CD1c-positive myeloid dendritic cell (primary cell): ENCODE measurements around the gene SKA2.
A peak's percentile ranks its signal among the peaks of the same experiment; 100 is the strongest.
"Not testable (repeated sequence)": the region's sequence is repeated elsewhere in the genome, so short reads cannot be mapped to it uniquely, and the experiment has no call there.

Source experiments
- DNase-seq: peaks from one replicate; pipeline ENCODE4 v3.0.0-alpha.2; 2016; ENCODE audit errors: extremely low spot score

SKA2 gene

GRCh38 chr17:59154721-59155438, at the start of gene SKA2:
Gene SKA2 (minus strand): TSS chr17:59155186. CDS start chr17:59155163, 23 bp downstream.
- no peak for DNase-seq

- DNase-seq, result no peak
These were observed 47.3 kb upstream of the SKA2 start for GRCh38 chr17:59202320-59202719.

- no peak for DNase-seq
These were observed 44.4 kb upstream of the SKA2 start for GRCh38 chr17:59199398-59199797.

- DNase-seq, result no peak
These were observed 38.4 kb upstream of the SKA2 start for GRCh38 chr17:59193336-59193862.

- no peak for DNase-seq
These were observed 35.8 kb upstream of the SKA2 start for GRCh38 chr17:59190806-59191205.

GRCh38 chr17:59186850-59187249, 31.9 kb upstream of the SKA2 start:
- DNase-seq, result no peak

GRCh38 chr17:59185997-59186396, 31.0 kb upstream of the SKA2 start:
- DNase-seq, result no peak

- no peak for DNase-seq
These were observed 26.5 kb upstream of the SKA2 start for GRCh38 chr17:59181481-59181880.

GRCh38 chr17:59180626-59181025, 25.6 kb upstream of the SKA2 start:
- no peak for DNase-seq

- DNase-seq, result not testable (repeated sequence)
These were observed 24.6 kb upstream of the SKA2 start for GRCh38 chr17:59179601-59180000.

- no peak for DNase-seq
These were observed 23.4 kb upstream of the SKA2 start for GRCh38 chr17:59178266-59178985.

GRCh38 chr17:59175076-59175475, 20.1 kb upstream of the SKA2 start:
- no peak for DNase-seq

GRCh38 chr17:59174671-59175070, 19.7 kb upstream of the SKA2 start:
- no peak for DNase-seq

GRCh38 chr17:59172436-59173004, 17.5 kb upstream of the SKA2 start:
- no peak for DNase-seq

- DNase-seq, result peak; percentile 71
These were observed 12.6 kb upstream of the SKA2 start for GRCh38 chr17:59167571-59168001.

GRCh38 chr17:59165933-59166342, 11.0 kb upstream of the SKA2 start:
- peak; percentile 47 for DNase-seq

- no peak for DNase-seq
These were observed 6.5 kb upstream of the SKA2 start for GRCh38 chr17:59161477-59161876.

- DNase-seq, result no peak
These were observed 5.4 kb upstream of the SKA2 start for GRCh38 chr17:59160157-59161025.

GRCh38 chr17:59155439-59156177, 622 bp upstream of the SKA2 start, which contains the start of gene PRR11:
Gene PRR11 (plus strand): TSS chr17:59155746. CDS start chr17:59169753, 14,007 bp downstream.
- peak; percentile 99 for DNase-seq

- peak; percentile 51 for DNase-seq
These were observed 680 bp downstream of the SKA2 start for GRCh38 chr17:59154292-59154720.

GRCh38 chr17:59152925-59153324, 2.1 kb downstream of the SKA2 start:
- no peak for DNase-seq
